Colon (tissue), 2 donors: ENCODE measurements around the gene PSTPIP1.

Source experiments
- FAIRE-seq: peaks from 2 replicates; lab custom pipeline; 2012; peaks lifted over from hg19 to GRCh38; lab: Jason Lieb, UNC
- donor health status: control.
- donor health status: control.

PSTPIP1 gene

DNA sequence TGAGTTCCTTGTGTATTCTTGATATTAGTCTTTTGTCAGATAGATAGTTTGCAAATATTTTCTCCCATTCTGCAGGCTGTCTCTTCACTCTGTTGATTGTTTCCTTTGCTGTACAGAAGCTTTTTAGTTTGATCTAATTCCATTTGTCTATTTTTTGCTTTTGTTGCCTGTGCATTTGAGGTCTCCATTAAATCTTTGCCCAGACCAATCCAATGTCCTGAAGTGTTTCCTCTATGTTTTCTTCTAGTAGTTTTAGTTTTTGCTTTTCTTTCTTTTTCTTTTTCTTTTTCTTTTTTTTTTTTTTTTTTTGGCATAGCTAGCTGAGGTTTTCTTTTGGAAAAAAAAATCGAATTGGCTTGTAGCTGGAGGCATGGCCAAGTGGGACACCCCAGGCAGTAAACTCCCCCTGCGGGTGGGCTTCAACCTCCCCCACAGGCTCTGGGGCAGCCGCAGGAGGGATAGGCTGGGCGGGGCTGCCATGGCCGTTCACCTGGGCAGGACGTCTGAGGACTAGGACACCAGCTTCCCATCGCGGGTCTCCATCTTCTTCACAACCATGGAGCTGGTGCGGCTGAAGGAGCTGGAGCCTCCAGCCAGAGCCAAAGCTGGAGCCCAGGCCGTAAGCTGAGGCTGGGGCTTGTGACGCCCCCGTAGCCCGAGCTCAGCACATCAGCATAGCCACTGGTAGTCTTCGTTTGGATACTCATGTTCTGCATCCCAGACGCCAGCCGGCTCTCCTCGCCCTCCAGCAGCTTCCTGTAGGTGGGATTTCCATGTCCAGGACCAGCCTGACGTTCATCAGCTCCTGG lies 16.2 kb upstream of the PSTPIP1 start:
- no peak for FAIRE-seq

DNA sequence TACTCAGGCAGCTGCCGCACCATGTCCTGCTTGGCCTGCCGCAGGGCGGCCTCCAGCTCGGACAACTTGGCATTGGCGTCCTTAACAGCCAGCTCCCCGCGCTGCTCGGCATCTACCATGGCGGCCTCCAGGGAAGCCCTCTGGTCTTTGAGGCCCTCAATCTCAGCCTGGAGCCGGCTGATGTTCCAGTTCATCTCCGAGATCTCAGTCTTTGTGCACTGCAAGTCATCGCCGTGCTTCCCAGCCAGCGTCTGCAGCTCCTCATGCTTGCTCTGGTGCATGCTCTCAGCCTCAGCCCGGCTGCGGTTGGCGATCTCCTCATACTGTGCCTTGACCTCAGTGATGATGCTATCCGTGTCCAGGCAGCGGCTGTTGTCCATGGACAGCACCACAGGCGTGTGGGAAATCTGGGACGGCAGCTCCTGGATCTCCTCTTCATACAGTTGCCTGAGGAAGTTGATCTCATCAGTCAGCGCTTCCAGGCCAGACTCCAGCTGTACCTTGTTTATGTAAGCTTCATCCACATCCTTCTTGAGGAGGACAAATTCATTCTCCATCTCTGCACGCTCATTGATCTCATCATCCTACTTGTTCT lies 15.5 kb upstream of the PSTPIP1 start:
- no peak for FAIRE-seq

DNA sequence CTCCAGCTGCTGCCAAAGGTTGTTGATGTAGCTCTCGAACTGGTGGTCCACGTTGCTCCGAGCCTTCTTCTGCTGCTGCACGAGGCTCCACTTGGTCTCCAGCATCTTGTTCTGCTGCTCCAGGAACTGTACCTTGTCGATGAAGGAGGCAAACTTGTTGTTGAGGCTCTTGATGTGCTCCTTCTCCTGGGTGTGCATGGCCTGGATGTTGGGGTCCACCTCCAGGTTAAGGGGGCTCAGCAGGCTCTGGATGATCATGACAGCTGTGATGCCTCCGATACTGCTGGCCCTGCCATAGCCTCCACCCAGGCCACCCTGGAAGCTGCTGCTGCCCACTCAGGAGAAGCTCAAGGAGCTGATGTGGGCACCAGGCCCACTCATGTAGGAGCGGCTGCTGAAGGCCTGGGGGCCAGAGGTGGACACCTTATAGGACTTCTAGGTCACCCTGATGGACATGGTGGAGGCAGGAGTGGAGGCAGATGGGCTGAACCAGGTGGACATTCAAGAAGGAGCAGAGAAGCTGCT lies 14.9 kb upstream of the PSTPIP1 start:
- FAIRE-seq, result no peak

DNA sequence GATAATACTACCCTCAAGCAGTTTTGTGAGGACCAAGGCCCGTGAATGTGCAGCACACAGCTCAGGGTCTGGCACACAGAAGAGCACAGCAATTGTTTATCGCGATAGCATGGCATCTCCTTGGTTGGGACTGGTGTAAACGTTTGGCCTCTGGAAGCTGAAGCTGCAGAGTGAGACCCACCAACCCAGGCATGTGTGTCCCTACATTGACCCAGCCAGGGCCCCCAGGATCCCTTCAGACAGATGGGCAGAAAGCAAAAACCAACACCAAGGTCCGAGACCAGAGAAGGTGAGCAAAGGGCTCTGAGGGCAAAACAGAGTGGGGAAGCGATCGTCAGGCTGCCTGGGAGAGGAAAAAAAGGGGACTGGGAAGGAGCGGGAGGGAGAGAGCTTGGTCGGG lies 12.6 kb upstream of the PSTPIP1 start:
- FAIRE-seq, result no peak

DNA sequence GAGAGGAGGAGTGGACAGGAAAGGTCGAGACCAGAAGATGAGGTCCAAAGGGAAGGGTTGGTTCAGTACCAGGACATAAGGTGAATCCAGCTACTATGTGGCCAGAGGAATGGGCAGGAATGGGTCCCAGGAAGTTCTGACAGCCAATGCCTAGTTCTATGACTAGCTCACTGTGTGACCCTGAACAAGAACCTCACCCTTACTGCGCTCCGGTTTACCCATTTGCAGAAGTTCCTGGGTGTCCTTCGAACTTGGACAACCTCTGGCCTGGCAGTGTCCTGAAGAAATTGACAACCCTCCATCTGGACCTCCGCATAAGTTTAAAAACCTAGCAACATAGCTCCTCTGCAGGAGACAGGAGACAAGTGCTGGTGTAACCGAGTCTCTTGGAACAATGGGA lies 12.2 kb upstream of the PSTPIP1 start:
- FAIRE-seq, result no peak

DNA sequence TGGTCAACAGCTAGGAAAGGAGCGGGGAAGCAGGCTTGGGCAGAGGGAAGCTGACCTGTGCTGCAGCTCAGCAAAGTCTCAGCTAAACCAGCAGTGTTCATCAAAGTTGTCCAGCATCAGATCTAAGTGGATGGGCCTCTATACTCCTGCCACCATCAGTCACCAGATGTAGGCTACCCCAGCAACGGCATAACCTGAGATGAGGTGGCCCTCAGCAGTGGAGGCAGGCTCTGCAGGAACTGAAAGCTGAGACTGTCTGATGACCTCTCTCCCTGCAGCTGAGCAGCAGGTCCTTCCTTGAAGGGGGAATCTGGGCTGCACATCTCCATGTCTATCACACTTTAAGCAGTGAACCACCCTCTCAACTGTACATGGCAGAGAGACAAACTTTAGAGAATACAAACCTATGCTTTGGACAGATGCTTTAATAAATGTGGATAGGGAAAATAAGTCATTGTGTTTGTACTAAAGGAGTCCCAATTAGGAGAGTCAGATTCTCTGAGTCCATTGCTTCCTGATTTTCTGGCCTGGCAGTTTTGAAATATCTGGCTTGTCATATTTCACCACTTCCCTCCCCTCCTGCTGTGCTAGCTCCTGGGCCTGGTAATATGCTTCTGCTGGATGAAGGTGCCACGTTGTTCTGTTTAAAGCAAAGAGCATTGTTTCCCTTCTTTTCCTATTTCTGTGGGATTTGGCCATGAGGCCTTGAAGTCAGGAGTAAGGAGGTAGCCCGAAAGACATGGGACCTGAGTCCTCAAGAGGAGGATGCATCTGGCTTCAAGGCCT lies 11.1 kb upstream of the PSTPIP1 start:
- FAIRE-seq, result no peak

DNA sequence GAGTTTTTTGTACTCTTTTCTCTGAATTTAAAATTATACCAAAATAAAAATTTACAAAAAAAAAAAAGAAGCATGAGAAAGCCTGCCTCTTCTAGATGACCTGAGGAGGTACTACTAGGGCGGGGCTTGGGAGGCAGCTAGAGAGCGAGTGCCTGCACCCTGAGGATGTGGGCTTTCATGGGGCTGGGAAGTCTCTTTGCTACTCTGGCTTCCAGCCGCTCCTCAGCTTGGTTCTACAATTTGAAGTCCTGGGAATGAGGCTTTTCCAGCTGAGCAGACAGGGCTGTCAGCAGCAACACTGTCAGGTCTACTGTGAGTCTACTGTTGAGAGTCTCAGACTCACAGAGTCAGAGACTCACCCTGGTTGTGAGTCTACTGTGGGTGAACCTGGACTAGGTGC lies 8.2 kb upstream of the PSTPIP1 start:
- no peak for FAIRE-seq

DNA sequence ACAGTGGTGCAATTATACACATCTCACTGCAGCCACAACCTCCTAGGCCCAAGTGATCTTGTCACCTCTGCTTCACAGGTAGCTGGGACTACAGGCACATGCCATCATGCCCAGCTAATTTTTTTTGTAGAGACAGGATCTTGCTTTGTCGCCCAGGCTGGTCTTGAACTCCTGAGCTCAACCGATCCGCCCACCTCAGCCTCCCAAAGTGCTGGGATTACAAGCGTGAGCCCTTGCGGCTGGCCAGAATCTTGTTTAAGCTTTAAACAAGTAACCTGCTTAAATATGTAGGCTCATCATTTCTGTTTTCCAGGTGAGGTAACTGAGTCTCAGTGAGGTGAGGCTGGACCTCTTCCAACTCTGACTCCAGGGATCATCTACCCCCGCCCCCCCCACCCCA lies 7.7 kb upstream of the PSTPIP1 start:
- FAIRE-seq, result no peak

DNA sequence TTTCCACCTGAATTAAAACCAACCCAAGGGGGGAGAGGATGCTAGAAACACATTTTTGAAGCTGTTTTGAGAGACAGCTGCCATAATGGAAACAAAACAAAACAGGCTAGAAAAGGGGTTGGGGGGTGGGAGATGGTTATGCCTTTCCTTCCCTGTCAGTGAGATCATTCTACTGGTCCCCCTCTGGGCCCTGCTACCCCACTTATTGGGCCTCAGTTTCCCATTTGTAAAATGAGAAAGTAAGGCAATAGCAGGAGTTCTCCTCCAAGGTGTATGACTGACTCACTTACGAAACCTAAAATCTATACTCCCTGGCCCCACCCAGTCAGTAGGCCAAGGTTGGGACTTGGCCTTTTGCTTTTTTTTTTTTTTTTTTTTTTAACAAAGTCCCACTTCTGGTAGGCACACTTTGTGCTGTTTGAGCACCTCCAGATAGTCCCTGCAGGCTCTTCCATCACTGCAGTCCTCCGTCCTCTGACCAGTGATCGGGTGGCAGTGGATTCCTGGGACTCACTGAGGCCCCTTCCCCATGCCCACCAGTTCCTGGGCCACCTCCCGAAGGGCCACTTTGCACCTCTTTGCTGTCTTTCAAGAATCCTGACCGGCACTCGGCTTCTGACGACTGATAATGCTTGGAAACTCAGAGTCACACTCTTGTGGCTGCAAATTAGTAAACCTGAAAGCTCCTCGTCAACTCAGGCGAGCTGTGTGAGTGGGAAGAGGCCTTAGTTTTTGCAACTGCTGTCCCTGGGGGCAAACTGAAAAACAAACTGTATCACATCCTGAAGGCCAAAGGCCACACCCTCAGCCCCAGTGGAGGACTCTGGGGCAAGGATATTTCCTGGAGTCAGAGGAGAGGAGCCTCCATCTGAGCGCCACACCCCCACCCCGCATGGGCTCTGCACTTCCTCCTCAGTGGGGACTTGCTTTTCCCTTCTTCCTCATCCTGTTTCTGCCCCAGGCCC lies 6.7 kb upstream of the PSTPIP1 start:
- FAIRE-seq, result no peak

DNA sequence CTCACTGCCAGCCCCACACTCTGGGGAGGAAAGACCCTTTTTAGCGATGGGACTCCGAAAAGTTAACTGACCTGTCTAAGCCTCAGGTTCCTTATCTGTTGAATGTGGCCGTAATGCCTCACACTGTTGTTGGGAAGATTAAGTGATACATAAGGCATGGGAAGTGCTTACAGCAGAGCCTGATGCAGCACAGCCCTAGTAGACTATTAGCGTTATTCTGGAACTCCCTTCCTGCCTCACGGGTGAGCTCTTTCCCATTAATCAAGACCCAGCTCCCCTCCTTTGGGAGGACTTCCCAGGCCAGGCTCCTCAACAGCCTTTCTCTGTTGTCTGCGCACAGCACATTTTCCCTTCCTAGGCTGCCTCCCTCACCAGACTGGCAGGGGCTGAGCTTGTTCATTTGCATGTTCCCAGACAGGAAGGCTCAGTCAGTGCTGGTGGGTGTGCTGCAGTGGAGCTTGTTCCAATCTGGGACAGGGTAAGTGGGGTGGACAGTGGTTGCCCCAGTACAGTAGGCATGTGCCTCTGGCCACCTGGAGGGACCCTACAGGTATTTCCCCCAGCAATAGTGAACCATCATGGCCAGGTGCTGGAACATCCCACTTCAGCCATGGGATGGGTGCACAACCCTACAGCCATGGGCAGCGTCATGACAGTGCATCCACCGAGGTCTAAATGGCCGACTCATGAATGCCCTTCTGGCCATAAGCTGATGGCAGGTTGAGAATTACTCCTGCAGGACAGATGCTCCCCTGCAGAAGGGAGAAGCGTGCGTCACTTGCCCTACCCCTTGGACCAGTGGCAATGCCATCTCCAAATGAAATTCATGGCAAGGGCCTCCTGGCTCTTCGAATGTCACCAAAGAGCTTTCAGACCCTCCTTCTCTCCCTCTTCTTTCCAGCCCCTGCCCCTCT lies 5.8 kb upstream of the PSTPIP1 start:
- FAIRE-seq, result no peak

DNA sequence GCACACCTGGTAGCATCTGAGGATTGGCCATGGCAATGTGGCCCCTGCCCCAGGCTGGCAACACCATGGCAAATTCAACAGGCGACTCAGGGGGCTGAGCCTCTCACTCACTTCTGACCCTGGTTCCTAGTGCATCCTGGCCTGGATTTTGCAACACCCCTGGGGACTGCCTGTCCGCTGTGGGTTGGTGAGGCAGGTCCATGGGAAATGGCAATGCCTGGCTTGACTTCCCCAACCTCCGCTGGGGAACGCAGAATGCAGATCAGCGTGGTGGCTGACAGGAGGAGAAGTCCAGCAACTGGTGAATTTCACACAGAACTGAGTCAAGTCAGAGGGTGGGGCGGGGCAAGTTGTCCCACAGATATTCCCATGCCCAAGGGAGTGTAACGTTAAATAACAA lies 3.9 kb upstream of the PSTPIP1 start:
- no peak for FAIRE-seq

DNA sequence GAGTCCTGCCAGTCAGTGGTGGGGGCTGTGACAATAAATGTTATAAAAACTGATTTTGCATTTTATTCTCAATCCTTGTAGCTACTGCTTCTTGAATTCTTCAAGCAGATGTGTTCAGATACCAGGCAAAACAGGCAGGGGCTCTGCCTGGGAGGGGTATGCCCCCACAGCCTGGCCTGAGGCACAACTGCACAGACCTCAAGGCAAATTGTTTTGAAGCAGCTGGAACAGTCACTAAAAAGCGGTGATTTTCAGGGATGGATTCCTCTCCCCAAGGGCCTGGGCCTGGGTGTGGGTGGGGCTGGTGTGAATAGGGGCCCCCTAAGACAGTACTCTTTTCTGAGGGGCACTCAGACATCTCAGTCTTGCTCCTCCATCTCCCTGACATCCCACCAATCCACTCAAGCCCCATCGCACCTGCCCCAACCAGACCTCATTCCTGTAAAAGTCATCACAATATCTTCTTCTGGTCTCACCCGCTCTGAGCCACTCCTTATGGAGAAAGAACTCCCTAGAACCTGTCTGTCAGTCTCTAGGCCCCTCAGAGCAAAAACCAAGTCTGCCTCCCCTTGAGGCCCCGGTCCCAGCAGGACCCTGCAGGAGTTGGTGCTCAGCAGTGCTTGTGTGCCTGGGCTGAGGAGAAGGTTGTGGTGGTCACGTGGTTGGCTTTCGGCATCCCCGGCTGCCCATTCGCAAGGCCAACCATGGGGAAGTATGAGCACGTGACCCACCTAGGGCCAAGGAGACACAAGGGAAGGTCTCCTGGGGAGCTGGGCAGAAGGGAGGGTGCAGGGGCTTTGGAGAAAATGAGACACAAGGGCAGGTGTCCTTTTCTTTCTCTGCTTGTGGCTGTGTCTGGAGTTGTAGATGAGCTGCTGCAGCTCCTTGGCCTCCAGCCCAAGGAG lies 2.9 kb upstream of the PSTPIP1 start:
- no peak for FAIRE-seq

DNA sequence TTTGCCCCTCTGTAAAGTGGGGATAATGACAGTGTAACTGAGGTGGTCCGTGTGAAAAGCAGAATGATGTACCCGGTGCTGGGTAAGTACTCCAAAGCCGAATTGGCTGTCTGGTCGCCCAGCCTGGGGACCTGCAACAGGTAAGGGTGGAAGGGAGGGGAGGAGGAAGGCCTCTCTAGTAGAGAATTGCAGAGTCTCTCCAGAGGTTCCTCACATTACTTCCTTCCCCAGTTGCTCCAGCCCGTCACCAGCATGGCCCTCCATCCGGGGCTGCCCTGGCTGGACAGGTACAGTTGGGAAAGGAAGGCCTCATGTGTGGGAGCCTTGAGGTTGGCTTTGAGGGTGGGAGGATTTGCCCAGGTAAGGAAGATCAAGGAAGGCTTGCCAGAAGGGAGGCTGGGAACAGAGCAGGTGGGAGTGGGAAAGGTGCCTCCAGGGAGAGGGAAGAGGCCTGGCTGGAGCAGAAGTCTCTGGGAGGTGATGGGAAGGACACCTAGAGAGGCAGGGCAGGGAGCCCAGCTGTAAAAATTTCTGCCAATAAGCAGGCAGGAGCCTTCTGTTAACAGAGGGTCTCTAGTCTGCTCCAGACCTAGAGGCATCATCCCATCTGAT lies 1.7 kb upstream of the PSTPIP1 start:
- FAIRE-seq, result no peak

DNA sequence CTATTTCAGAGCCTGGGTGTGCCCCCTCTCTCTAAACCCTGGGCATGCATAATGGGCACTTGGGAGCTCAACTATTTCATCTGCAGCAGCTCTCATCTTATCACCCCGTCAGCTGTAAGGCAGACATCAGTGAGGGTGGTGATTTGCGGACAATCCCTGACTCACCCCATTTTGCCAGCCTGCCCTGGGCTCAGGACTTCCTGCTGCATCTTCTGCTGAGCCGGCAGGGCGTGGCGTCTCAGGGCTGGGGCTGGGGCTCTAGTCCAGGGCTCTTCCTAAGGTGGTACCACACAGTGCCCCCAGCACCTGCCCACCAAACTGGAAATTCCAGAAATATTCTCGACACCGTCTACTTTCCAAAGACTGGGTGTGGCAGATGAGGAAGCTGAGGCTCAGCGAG lies 925 bp upstream of the PSTPIP1 start:
- FAIRE-seq, result no peak

DNA sequence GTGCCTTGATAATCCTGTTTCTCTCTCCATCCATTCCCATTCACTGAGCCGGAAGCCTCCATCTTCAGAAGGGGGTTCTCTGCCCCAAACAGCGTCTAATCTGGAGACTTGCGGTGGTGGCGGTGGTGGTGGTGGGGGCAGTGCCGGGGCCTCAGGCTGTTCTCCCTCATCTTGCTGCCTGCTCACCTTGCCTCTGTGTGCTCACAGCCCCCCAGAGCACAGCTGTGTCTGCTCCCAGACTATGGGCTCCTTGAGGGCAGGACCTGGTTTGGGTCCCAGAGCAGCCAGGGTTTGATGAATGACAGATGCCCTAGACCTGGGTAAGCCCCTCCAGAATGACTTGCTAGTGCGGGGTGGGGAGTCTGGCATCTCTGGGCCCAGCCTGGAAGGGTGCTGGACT lies 430 bp upstream of the PSTPIP1 start:
- FAIRE-seq, result no peak

DNA sequence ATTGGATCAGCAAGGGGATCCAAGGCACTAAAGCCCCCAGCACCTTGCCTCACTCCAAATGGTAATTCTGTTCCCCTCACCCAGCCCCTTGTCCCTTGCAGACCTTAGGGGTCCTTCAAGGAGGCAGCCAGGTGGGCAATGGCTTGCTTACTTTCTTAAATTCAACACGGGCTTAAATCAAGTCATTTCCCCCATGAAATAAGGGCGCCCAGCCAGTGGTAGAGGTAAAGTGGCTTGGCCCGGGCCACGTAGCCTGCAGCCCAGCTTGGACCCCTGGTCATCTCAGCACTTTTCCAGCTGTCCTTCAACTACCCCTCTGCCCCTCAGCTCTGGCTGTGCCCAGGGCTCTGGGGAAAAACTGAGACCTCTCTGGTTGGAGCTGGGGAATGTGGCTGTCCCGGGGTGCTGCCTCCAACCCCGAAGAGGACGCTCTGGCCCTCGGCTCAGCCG lies 1.2 kb downstream of the PSTPIP1 start:
- no peak for FAIRE-seq

DNA sequence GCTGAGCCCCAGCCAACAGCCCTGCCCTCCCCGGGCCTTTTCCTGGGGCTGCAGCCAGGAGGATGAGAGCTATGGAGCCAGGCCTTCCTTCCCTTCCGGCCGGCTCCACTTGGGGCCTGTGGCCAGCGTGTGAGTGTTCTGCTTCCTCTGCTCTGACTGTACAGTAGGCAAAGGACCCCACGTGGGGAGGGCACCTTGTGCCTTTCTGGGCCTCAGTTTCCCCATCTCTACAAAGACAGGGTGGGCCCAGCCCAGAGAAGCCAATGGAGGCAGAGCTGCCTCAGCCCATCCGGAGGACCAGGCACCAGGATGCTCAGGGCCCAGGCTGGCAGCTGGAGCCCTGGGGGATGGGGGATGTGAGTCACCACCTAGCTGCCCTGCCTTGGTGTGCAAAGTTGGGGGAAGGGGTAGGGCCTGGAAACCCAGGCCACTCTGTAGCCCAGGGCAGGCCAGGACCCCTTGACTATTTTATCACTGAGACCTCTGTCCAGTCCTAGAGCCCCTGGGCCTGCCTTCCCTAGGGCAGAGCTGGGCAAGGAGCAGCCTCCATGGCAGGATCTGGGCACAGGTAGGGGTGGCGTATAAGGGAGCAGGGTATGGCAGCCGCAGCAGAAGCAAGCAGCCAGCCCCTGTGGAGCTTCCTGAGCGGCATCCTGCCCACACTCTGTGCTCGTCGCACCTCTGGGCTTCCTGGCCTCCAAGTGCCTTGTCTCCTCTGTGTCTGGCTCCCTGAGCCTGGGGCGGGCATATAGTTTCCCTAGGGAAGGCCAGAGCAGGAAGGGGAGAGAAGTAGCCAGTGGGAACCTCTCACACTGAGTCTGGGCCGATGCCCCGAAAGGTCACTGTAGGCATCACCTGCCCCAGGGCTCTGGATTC lies 1.8 kb downstream of the PSTPIP1 start:
- no peak for FAIRE-seq

DNA sequence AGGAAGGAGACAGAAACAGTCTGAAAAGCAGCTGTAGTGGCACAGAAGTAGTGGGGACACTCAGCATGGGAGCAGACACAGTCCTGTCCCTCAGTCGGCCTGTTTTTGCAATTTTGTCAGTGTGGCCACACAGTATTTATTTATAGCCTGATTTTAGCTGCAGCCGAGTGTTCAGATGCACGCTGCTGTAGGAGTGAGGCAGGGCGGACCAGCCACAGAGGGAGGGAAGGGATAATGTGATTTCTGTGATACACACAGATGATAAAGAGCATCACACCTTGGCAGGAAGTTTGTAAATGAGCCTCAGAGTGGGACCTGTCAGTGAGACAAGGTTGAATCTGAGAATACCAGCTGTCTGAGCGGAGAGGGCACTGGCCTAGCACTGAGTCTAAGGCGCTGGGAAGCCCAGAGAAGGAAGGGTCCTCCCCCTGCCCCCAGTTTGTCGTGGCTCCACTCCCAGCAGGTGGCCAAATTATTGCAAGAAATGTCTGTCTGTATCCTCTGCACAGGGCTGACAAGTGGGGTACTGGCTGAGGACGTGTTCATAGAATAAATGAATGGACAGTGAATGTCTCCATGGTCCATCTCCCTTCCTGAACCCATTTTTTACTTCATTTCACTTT lies 3.8 kb downstream of the PSTPIP1 start:
- FAIRE-seq, result no peak
